ENCODE results near the gene DCAF7.

Gene DCAF7

GRCh38 chr17:63525190-63525946 lies 24.9 kb upstream of the DCAF7 start:
- DNase-seq, result no peak

- no peak for DNase-seq
These were observed 23.4 kb upstream of the DCAF7 start for GRCh38 chr17:63526861-63527260.

GRCh38 chr17:63528183-63528582 lies 22.1 kb upstream of the DCAF7 start:
- no peak for DNase-seq

GRCh38 chr17:63529711-63530556 lies 20.3 kb upstream of the DCAF7 start:
- no peak for DNase-seq

- DNase-seq, result no peak
These were observed 19.7 kb upstream of the DCAF7 start for GRCh38 chr17:63530557-63531021.

GRCh38 chr17:63531022-63531965 lies 19.0 kb upstream of the DCAF7 start:
- DNase-seq, result no peak

GRCh38 chr17:63533433-63534077 lies 16.7 kb upstream of the DCAF7 start:
- DNase-seq, result no peak

- DNase-seq, result no peak
These were observed 16.2 kb upstream of the DCAF7 start for GRCh38 chr17:63534078-63534570.

GRCh38 chr17:63534816-63535455 lies 15.3 kb upstream of the DCAF7 start:
- no peak for DNase-seq

- DNase-seq, result no peak
These were observed 14.6 kb upstream of the DCAF7 start for GRCh38 chr17:63535640-63536039.

GRCh38 chr17:63537001-63537400 lies 13.3 kb upstream of the DCAF7 start:
- no peak for DNase-seq

GRCh38 chr17:63537991-63538692 lies 12.1 kb upstream of the DCAF7 start:
- no peak for DNase-seq

- no peak for DNase-seq
These were observed 11.3 kb upstream of the DCAF7 start for GRCh38 chr17:63538693-63539595.

- no peak for DNase-seq
These were observed 9.7 kb upstream of the DCAF7 start for GRCh38 chr17:63540590-63540989.

GRCh38 chr17:63542218-63542545 lies 8.1 kb upstream of the DCAF7 start:
- DNase-seq, result no peak

- DNase-seq, result no peak
These were observed 7.1 kb upstream of the DCAF7 start for GRCh38 chr17:63542942-63543821.

GRCh38 chr17:63543822-63544420 lies 6.4 kb upstream of the DCAF7 start:
- DNase-seq, result no peak

- no peak for DNase-seq
These were observed 5.6 kb upstream of the DCAF7 start for GRCh38 chr17:63544467-63545301.

Data from NCI-H1417 treated with DMSO at 0.1 percent for 48 hours (cell line).